Subcutaneous abdominal adipose tissue (tissue), 5 donors: ENCODE measurements around the gene SKP1.

Experiments
- H3K27ac ChIP-seq: one replicate; pipeline ENCODE4 v1.7.0; 2013; ENCODE audit warnings: low read depth, mild to moderate bottlenecking, inconsistent platforms, low read length, moderate library complexity
- H3K27me3 ChIP-seq, 5 donors: one replicate each; pipeline ENCODE4 v1.7.0; 2013; ENCODE audit warnings: low read length in 5 of 5, inconsistent platforms in 1 of 5; ENCODE audit not compliant: control insufficient read depth in 5 of 5, insufficient read depth in 4 of 5
- H3K36me3 ChIP-seq, 5 donors: one replicate each; pipeline ENCODE4 v1.7.0; 2013; ENCODE audit warnings: low read length in 5 of 5; ENCODE audit not compliant: control insufficient read depth in 5 of 5, insufficient read depth in 5 of 5
- H3K4me1 ChIP-seq, 5 donors: one replicate each; pipeline ENCODE4 v1.7.0; 2013; ENCODE audit warnings: low read length in 5 of 5, mild to moderate bottlenecking in 3 of 5, moderate library complexity in 1 of 5; ENCODE audit not compliant: control insufficient read depth in 5 of 5, insufficient read depth in 5 of 5
- H3K4me3 ChIP-seq, 5 donors: one replicate each; pipeline ENCODE4 v1.7.0; 2013; ENCODE audit warnings: low read length in 5 of 5, low read depth in 1 of 5
- H3K9ac ChIP-seq, 5 donors: one replicate each; pipeline ENCODE4 v1.7.0; 2013; ENCODE audit warnings: low read length in 5 of 5, mild to moderate bottlenecking in 4 of 5, moderate library complexity in 3 of 5
- H3K9me3 ChIP-seq, 5 donors: one replicate each; pipeline ENCODE4 v1.7.0; 2013; ENCODE audit warnings: low read length in 5 of 5; ENCODE audit not compliant: control insufficient read depth in 5 of 5
- donor health status: healthy.
- donor health status: healthy.
- donor health status: healthy.
- donor health status: healthy.
- donor health status: healthy.

Gene SKP1

DNA sequence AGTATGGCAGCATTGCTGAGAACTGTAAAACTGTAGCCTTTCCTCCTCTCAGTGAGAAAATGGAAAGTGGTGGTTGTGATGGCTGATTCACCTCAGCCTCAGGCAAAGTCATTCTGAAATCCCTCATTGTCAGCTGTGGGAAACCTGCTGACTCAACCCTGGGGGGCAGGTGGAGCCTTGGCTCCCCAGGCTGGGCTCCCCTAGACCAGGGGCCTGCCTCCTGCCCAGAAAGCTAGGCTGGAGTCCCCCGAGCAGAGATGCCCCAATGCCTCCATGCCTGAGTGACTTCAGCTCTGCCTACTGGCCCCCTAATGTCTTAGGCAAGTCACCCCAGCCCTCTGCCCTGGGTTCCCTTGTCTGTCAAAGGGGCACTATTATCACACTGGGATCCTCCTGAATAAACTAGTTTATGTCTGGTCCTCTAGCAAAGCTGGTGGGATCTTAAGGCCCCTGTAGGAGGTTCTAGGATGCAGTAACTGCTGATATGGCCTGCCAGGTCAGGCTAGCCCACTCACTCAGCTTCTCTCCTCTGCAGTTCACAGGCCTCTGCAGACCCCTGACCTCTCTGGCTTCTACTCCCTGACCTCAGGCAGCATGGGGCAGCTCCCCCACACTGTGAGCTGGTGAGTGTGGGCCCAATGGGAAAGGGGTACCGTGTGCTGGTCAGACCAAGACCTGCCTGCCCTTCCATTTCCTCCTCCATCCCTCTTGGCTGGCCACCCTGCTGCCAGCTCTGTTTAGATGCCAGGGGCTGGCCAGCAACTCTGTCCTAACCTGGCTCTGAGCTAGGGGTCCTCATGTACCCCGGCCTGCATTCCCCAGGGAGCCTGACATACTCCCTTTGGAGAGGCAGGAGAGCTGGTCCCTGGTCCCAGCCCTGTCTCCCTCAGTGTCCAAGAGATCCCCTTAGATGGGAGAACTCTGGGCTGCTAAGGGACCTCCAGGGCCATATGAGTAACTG is 38.1 kb downstream of the SKP1 start:
- peaks cover 3 to 61% (median 52%) of the 10 kb centered on the region in 5 donors for H3K36me3 ChIP-seq
- peaks cover 6 to 27% (median 17%) of the 10 kb centered on the region in 5 donors for H3K4me1 ChIP-seq

GRCh38 chr5:134136771-134137170 is 40.0 kb downstream of the SKP1 start:
- H3K27me3 ChIP-seq: no peaks in the 10 kb centered on the region
- no peak overlapping the region for H3K9ac ChIP-seq
- H3K4me3 ChIP-seq: no peak overlapping the region
- H3K36me3 ChIP-seq: peaks cover 3 to 52% (median 45%) of the 10 kb centered on the region in 5 donors
- H3K27ac ChIP-seq: no peak overlapping the region
- H3K9me3 ChIP-seq: no peaks in the 10 kb centered on the region
- H3K4me1 ChIP-seq: peaks cover 6 to 28% (median 17%) of the 10 kb centered on the region in 5 donors

More for the DNA sequence above, 38.1 kb downstream of the SKP1 start:
- Histone ChIP-seq H3K27ac (no peak overlapping the region), H3K9me3 (no peaks in the 10 kb centered on the region), H3K9ac (peak overlapping the region in 1 of 5 donors; percentile 11), H3K4me3 (no peak overlapping the region), H3K27me3 (no peaks in the 10 kb centered on the region)

DNA sequence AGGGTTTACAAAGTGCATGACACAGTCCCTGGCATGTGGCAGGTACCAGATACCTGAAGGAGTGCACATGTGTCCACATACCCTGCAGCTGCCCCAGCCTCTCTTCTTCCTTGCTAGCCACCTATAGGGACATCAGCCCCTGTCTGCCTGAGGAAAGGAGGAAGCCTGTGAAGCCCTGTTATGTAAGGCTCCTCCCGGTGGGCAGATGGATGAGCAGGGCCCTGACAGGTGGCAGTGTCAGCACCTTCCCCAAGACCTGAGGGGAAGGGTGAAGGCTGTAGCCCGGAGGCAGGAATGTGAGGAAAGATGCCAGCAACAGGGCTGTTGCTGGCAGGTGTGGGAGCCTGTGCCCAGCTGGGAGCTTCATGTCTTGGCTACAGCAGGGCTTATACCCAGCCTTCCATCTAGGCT is 40.5 kb downstream of the SKP1 start:
- H3K27ac ChIP-seq: no peak overlapping the region
- peaks cover 3 to 52% (median 48%) of the 10 kb centered on the region in 5 donors for H3K36me3 ChIP-seq

DNA sequence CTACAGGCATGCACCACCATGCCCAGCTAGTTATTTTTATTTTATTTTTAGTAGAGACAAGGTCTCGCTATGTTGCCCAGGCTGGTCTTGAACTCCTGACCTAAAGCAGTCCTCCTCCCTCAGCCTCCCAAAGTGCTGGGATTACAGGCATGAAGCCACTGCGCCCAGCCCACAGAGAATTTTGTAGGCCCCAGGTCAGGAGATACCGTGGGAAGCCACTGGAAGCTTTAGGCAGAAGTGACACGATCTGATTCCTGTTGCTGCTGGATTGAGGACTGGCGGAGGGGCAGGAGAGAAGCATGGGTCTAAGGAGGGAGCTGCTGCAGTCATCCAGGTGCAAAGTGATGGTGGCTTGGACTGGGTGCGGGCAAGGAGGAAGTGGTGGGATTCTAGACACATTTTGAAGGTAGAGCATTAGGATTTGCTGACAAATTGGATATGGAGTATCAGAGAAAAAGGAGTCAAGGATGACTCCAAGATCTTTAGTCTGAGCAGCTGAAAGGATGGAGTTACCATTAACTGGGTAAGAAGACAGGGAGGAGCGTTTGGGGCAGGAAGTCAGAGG is 41.6 kb downstream of the SKP1 start:
- Histone ChIP-seq H3K27ac (no peak overlapping the region), H3K4me1 (peaks cover 6 to 21% (median 17%) of the 10 kb centered on the region in 5 donors)

More for the DNA sequence above, 40.5 kb downstream of the SKP1 start:
- Histone ChIP-seq H3K9ac (no peak overlapping the region), H3K4me3 (no peak overlapping the region), H3K27me3 (no peaks in the 10 kb centered on the region), H3K4me1 (peaks cover 6 to 28% (median 17%) of the 10 kb centered on the region in 5 donors), H3K9me3 (no peaks in the 10 kb centered on the region)

DNA sequence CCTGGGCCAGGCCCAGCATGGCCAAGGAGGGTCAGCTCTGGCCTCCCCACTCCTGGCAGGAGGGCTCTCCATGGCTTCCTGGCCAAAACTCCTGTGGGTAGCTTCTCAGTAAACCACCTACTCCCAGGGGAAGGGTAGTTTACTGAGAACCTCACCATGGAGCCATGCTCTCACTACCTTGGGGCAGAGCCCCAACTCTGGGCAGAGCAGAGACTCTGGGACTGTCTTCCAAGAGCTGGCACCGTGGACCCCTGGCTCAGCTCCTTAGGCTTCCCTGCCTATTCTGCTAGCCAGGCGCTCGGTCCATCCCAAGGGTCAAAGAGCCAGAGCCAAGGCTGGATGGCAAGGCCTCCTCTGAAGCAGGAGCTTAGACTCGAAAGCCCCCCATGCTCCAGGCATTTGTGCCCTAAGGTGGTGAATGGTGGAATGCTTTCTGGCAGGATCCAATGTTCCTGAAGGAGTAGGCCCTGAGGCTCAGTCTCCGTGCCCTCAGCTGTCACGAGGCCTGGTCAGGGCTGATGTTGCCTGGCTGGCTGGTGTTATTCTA is 42.7 kb downstream of the SKP1 start:
- Histone ChIP-seq H3K9ac (no peak overlapping the region), H3K4me3 (no peak overlapping the region), H3K36me3 (peaks cover 3 to 68% (median 55%) of the 10 kb centered on the region in 5 donors), H3K27me3 (no peaks in the 10 kb centered on the region), H3K27ac (no peak overlapping the region), H3K4me1 (peaks cover 2 to 16% (median 10%) of the 10 kb centered on the region in 5 donors), H3K9me3 (no peaks in the 10 kb centered on the region)

More for the DNA sequence above, 41.6 kb downstream of the SKP1 start:
- Histone ChIP-seq H3K9ac (no peak overlapping the region), H3K9me3 (no peaks in the 10 kb centered on the region), H3K4me3 (no peak overlapping the region), H3K36me3 (peaks cover 3 to 57% (median 49%) of the 10 kb centered on the region in 5 donors), H3K27me3 (no peaks in the 10 kb centered on the region)

GRCh38 chr5:134133188-134133994 is 43.4 kb downstream of the SKP1 start:
- peaks cover 2 to 22% (median 8%) of the 10 kb centered on the region in 5 donors for H3K4me1 ChIP-seq
- no peak overlapping the region for H3K9ac ChIP-seq
- H3K27me3 ChIP-seq: no peaks in the 10 kb centered on the region
- no peak overlapping the region for H3K27ac ChIP-seq
- no peak overlapping the region for H3K4me3 ChIP-seq
- no peaks in the 10 kb centered on the region for H3K9me3 ChIP-seq
- peaks cover 3 to 75% (median 55%) of the 10 kb centered on the region in 5 donors for H3K36me3 ChIP-seq

GRCh38 chr5:134132372-134133187 is 44.2 kb downstream of the SKP1 start:
- H3K4me1 ChIP-seq: peaks cover 0 to 29% (median 11%) of the 10 kb centered on the region in 5 donors
- no peaks in the 10 kb centered on the region for H3K9me3 ChIP-seq
- H3K27me3 ChIP-seq: no peaks in the 10 kb centered on the region
- peak overlapping the region in 1 of 5 donors; percentile 2 for H3K9ac ChIP-seq
- peaks cover 3 to 77% (median 55%) of the 10 kb centered on the region in 5 donors for H3K36me3 ChIP-seq
- no peak overlapping the region for H3K4me3 ChIP-seq
- H3K27ac ChIP-seq: no peak overlapping the region

- Histone ChIP-seq H3K9me3 (no peaks in the 10 kb centered on the region), H3K27ac (no peak overlapping the region), H3K27me3 (no peaks in the 10 kb centered on the region), H3K4me1 (peaks cover 0 to 31% (median 11%) of the 10 kb centered on the region in 5 donors), H3K4me3 (no peak overlapping the region), H3K9ac (no peak overlapping the region), H3K36me3 (peaks cover 3 to 75% (median 52%) of the 10 kb centered on the region in 5 donors)
Measured at GRCh38 chr5:134131578-134132350, 45.0 kb downstream of the SKP1 start.
